ENCODE results near the gene SLC17A6. TPM values are rescaled to one million over a fixed set of nuclear protein-coding genes. Genes with fewer than 3 reads are reported as not detected.

The SLC17A6 gene
- polyA plus RNA-seq (2011; rRNA removed) (not detected in 2 replicates), polyA minus RNA-seq (2011; rRNA and poly(A)+ RNA removed) (not detected in 2 replicates)

- ChIA-PET CTCF (interaction anchor here (0.6 to 2.4 kb wide), 3 partner anchors 33 to 450 kb away, joined by 3 to 24 read pairs (median 3); no protein-coding TSS in a partner anchor), POLR2A (no interaction called here)
- no peak within 1 kb of the TSS for H3K27ac ChIP-seq (ENCODE audit: low read depth, low read length)
- H3K27me3 ChIP-seq (ENCODE audit: control insufficient read depth, insufficient read depth, low read length) = peaks cover 47% of the 10 kb centered on the region
- peaks cover 6% of the 10 kb centered on the region; the same call in 1 of the 2 replicates for H3K9me3 ChIP-seq (ENCODE audit: control insufficient read depth, insufficient read depth, low read length)
- TF ChIP-seq CTCF (IDR thresholded peaks at IDR 0.05; ENCODE audit: low read depth, low read length) = no peak
- DNase-seq (ENCODE audit: low read depth, low spot score) = no peak
- H3K4me3 ChIP-seq (ENCODE audit: low read depth, low read length) = no peak within 1 kb of the TSS
These were observed at the start of gene SLC17A6 for GRCh38 chr11:22337596-22338485. TSS of gene SLC17A6 (plus strand) at chr11:22338381. CDS start at chr11:22338534, 153 bp downstream.

GRCh38 chr11:22302368-22302767 is 35.8 kb upstream of the SLC17A6 start:
- no peaks in the 10 kb centered on the region for H3K9me3 ChIP-seq (ENCODE audit: control insufficient read depth, insufficient read depth, low read length)
- ChIA-PET POLR2A (no interaction called here), CTCF (no interaction called here)
- H3K4me3 ChIP-seq (ENCODE audit: low read depth, low read length) = no peak overlapping the region
- H3K27ac ChIP-seq (ENCODE audit: low read depth, low read length) = no peak overlapping the region
- H3K27me3 ChIP-seq (ENCODE audit: control insufficient read depth, insufficient read depth, low read length) = no peaks in the 10 kb centered on the region
- no peak for DNase-seq (ENCODE audit: low read depth, low spot score)
- no peak for TF ChIP-seq CTCF (IDR thresholded peaks at IDR 0.05; ENCODE audit: low read depth, low read length)

- POLR2A ChIA-PET = no interaction called here
- H3K4me3 ChIP-seq (ENCODE audit: low read depth, low read length) = no peak overlapping the region
- TF ChIP-seq CTCF (IDR thresholded peaks at IDR 0.05; ENCODE audit: low read depth, low read length) = peak; percentile 67
- no peak for DNase-seq (ENCODE audit: low read depth, low spot score)
- CTCF ChIA-PET = interaction anchor here (0.8 to 2.8 kb wide), 5 partner anchors 32 to 1656 kb away, joined by 3 to 18 read pairs (median 5); no protein-coding TSS in a partner anchor
- no peak overlapping the region for H3K27ac ChIP-seq (ENCODE audit: low read depth, low read length)
- no peaks in the 10 kb centered on the region for H3K9me3 ChIP-seq (ENCODE audit: control insufficient read depth, insufficient read depth, low read length)
- H3K27me3 ChIP-seq (ENCODE audit: control insufficient read depth, insufficient read depth, low read length) = no peaks in the 10 kb centered on the region
These were observed 33.7 kb upstream of the SLC17A6 start for GRCh38 chr11:22304337-22304961.

GRCh38 chr11:22317656-22318055 is 20.5 kb upstream of the SLC17A6 start:
- CTCF ChIA-PET = no interaction called here
- H3K4me3 ChIP-seq (ENCODE audit: low read depth, low read length) = no peak overlapping the region
- POLR2A ChIA-PET = no interaction called here
- TF ChIP-seq CTCF (IDR thresholded peaks at IDR 0.05; ENCODE audit: low read depth, low read length) = no peak
- H3K27me3 ChIP-seq (ENCODE audit: control insufficient read depth, insufficient read depth, low read length) = no peaks in the 10 kb centered on the region
- H3K9me3 ChIP-seq (ENCODE audit: control insufficient read depth, insufficient read depth, low read length) = no peaks in the 10 kb centered on the region; the same call in 1 of the 2 replicates
- no peak overlapping the region for H3K27ac ChIP-seq (ENCODE audit: low read depth, low read length)
- no peak for DNase-seq (ENCODE audit: low read depth, low spot score)

- H3K4me3 ChIP-seq (ENCODE audit: low read depth, low read length) = no peak overlapping the region
- DNase-seq (ENCODE audit: low read depth, low spot score) = no peak
- ChIA-PET POLR2A (no interaction called here), CTCF (no interaction called here)
- no peaks in the 10 kb centered on the region for H3K27me3 ChIP-seq (ENCODE audit: control insufficient read depth, insufficient read depth, low read length)
- TF ChIP-seq CTCF (IDR thresholded peaks at IDR 0.05; ENCODE audit: low read depth, low read length) = no peak
- no peaks in the 10 kb centered on the region for H3K9me3 ChIP-seq (ENCODE audit: control insufficient read depth, insufficient read depth, low read length)
- no peak overlapping the region for H3K27ac ChIP-seq (ENCODE audit: low read depth, low read length)
These were observed 6.4 kb upstream of the SLC17A6 start for GRCh38 chr11:22331771-22332170.

All from AG04450 (cell line).